Right atrium auricular region (tissue), 2 donors: ENCODE data around the gene TSPAN3. TPM values are rescaled to one million over a fixed set of nuclear protein-coding genes. Genes with fewer than 3 reads are reported as not detected.

ENCODE experiments used
- DNase-seq: peaks from one replicate; pipeline ENCODE4 v3.0.0-alpha.2; 2019; ENCODE audit warnings: low spot score
- H3K27ac ChIP-seq, 2 donors: fragments of 200-600 bp; sonication (generic); 1 replicate in 1 of 2; 2 replicates in 1 of 2; pipeline ENCODE4 v1.5.1; 2016 to 2019
- H3K27me3 ChIP-seq, 2 donors: fragments of 200-600 bp; sonication (generic); one replicate each; pipeline versions ENCODE4 v1.5.1 to v1.6.0; 2017 to 2019
- H3K36me3 ChIP-seq: fragments of 200-600 bp; sonication (generic); one replicate; pipeline ENCODE4 v1.5.1; 2016
- H3K4me1 ChIP-seq, 2 donors: fragments of 200-600 bp; sonication (generic); one replicate each; pipeline versions ENCODE4 v1.5.1 to v1.6.0; 2017 to 2019
- H3K4me3 ChIP-seq, 2 donors: fragments of 200-600 bp; sonication (generic); 1 replicate in 1 of 2; 2 replicates in 1 of 2; pipeline ENCODE4 v1.5.1; 2017 to 2019; ENCODE audit warnings: mild to moderate bottlenecking in 1 of 2, moderate library complexity in 1 of 2
- H3K9me3 ChIP-seq, 2 donors: fragments of 200-600 bp; sonication (generic); one replicate each; pipeline ENCODE4 v1.5.1; 2019
- total RNA-seq, 2 donors: library from RNA; depleted of rRNA; stranded (reverse); fragments of >200 nt; gene quantifications; one replicate each; pipeline ENCODE4 v1.1.0, GENCODE V29; 2016
- TF ChIP-seq, protein P1 (sequence below), 2 donors: fragments of 200-600 bp; sonication (generic); IDR thresholded peaks; one replicate each; pipeline ENCODE4 v1.5.1; 2019; ENCODE audit warnings: antibody characterized with exemption in 2 of 2

Gene TSPAN3
- total RNA-seq, 2 donors from 2014 or later = 191 to 361 TPM

DNA sequence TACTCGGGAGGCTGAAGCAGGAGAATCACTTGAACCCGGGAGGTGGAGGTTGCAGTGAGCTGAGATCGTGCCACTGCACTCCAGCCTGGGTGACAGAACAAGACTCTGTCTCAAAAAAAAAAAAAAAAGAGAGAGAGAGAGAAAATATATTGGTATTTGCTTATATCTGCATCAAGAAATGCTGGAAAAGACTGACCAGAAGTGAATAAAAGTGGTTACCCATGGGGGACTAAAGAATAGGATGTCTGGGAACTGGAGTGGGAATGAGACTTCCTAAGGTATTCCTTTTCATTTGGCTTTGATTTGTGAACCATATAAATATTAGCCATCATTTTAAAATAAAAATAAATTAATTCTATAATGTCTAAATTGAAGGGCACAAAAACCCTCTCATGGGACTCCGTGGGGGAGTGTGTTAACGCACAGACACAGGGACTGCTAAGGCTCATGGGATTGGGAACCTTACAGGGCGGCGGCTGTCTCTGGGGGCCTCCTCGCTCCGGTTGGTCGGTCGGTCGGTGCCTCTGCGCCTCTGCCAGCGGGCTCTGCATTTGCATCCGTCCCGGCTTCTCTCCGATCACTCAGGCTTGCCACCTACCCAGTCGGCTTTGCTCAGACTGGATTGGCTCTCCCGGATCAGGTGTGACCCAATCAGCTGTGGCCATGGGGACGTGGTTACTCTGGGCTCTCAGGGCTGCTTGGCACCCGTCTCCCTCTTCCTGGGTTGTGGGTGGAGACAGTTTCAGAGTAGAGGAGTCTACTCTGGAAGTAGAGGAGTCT lies 12.7 kb upstream of the TSPAN3 start:
- TF ChIP-seq, protein P1, sequence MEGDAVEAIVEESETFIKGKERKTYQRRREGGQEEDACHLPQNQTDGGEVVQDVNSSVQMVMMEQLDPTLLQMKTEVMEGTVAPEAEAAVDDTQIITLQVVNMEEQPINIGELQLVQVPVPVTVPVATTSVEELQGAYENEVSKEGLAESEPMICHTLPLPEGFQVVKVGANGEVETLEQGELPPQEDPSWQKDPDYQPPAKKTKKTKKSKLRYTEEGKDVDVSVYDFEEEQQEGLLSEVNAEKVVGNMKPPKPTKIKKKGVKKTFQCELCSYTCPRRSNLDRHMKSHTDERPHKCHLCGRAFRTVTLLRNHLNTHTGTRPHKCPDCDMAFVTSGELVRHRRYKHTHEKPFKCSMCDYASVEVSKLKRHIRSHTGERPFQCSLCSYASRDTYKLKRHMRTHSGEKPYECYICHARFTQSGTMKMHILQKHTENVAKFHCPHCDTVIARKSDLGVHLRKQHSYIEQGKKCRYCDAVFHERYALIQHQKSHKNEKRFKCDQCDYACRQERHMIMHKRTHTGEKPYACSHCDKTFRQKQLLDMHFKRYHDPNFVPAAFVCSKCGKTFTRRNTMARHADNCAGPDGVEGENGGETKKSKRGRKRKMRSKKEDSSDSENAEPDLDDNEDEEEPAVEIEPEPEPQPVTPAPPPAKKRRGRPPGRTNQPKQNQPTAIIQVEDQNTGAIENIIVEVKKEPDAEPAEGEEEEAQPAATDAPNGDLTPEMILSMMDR (IDR thresholded peaks at IDR 0.05) = no peak
- H3K27ac ChIP-seq = no peak overlapping the region

DNA sequence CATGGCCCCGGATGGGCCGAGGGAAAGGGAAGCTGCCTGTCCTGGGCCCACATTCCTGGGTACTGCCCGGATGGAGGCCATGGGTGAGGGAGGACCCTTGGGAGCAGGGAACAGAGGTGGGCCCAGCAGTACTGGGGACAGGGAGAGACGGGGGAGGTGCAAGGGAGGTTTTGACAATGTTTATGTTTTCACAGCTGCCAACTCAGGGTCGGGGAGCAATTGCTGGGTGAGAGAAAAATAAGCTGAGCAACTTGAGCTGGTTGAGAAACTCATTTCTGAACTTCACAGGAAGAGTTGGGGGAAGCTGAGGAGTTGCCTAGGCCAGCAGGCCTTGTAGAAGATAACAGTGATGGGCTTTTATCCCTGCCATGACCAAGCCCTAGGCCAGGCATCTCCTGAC lies 11.1 kb upstream of the TSPAN3 start:
- DNase-seq = no peak
- Histone ChIP-seq H3K4me1 (peaks cover 0 to 6% of the 10 kb centered on the region in 2 donors), H3K36me3 (no peaks in the 10 kb centered on the region), H3K27me3 (no peaks in the 10 kb centered on the region), H3K9me3 (no peaks in the 10 kb centered on the region), H3K27ac (no peak overlapping the region), H3K4me3 (no peak overlapping the region)
- TF ChIP-seq, protein P1 (IDR thresholded peaks at IDR 0.05) = no peak

More for the DNA sequence above, 12.7 kb upstream of the TSPAN3 start:
- Histone ChIP-seq H3K36me3 (no peaks in the 10 kb centered on the region), H3K9me3 (no peaks in the 10 kb centered on the region), H3K4me1 (peaks cover 0 to 6% of the 10 kb centered on the region in 2 donors), H3K4me3 (peak overlapping the region; percentile 4 to 33), H3K27me3 (no peaks in the 10 kb centered on the region)
- DNase-seq = peak; percentile 81

DNA sequence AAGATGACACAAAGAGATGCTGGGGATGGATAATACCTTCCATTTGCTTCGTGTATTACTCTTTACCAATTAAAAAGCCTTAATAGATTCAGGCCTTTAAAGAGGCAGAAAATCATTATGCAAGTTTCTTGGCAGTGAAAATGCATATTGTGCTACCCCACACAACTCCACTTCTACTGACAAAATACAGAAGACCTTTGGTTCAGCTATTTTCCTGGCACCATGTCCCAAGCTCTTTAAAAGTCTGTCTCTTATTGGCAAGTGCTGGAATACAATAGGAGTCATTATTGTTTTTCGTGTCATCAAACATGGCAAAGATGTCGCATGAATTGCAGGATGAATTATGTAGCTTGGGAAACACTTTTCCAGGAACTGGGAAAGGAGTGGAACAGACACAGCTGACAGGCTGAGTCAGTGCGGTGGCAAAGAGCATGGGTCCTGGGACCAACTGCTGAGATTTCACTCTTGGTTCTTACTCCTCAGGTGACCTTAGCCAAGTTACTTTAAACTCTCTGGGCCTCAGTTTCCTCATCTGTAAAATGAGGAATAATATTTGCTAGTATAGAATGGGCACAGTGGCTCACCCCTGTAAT lies 5.5 kb upstream of the TSPAN3 start:
- no peaks in the 10 kb centered on the region for H3K27me3 ChIP-seq
- H3K9me3 ChIP-seq = no peaks in the 10 kb centered on the region
- no peak for DNase-seq
- no peaks in the 10 kb centered on the region for H3K36me3 ChIP-seq
- no peak overlapping the region for H3K27ac ChIP-seq
- TF ChIP-seq, protein P1 (IDR thresholded peaks at IDR 0.05) = no peak
- no peak overlapping the region for H3K4me3 ChIP-seq
- peaks cover 0 to 2% of the 10 kb centered on the region in 2 donors for H3K4me1 ChIP-seq

DNA sequence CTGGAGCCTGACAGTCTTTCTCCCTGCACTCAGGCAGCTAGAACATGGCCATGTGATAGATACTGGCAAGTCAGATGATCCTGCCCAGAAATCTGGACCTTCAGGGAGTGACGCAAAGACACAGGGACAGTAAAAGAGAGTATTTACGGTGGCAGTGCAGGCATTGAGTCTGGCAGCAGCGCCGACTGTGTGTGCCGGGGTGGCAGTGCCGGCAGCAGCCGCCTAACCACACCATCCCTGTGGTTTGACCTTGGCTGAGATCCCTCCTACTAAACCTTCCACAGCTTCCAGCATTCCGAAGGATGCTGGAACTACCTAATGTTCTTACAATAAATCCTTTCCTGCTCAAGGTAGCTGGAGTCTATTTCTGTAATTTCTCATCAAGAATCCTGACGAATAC lies 4.6 kb upstream of the TSPAN3 start:
- no peak for DNase-seq

DNA sequence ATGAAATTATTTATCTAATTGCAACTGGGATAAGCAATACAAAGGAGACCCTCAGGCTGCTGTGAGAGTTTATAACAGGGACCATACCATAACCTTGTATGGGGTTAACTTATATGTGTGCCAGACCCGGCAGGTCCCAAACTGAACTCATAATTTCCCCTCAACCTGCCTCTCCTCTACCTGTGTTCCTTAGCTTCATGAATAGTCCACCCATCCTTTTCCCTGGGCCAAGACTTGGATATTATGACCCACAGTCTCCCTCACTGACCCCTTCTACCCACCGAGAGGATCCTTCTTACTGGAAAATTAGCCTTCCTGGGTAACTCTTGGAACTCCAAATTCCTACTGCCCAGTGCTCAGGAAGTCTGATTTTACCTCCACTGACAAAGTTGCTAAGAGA lies 3.4 kb upstream of the TSPAN3 start:
- no peaks in the 10 kb centered on the region for H3K36me3 ChIP-seq
- DNase-seq = no peak
- peaks cover 0 to 15% of the 10 kb centered on the region in 2 donors for H3K4me1 ChIP-seq
- no peaks in the 10 kb centered on the region for H3K27me3 ChIP-seq
- H3K4me3 ChIP-seq = no peak overlapping the region
- TF ChIP-seq, protein P1 (IDR thresholded peaks at IDR 0.05) = no peak
- H3K27ac ChIP-seq = no peak overlapping the region
- no peaks in the 10 kb centered on the region for H3K9me3 ChIP-seq

More for the DNA sequence above, 4.6 kb upstream of the TSPAN3 start:
- H3K36me3 ChIP-seq = no peaks in the 10 kb centered on the region
- TF ChIP-seq, protein P1 (IDR thresholded peaks at IDR 0.05) = no peak
- no peaks in the 10 kb centered on the region for H3K9me3 ChIP-seq
- no peak overlapping the region for H3K4me3 ChIP-seq
- H3K4me1 ChIP-seq = peaks cover 0 to 5% of the 10 kb centered on the region in 2 donors
- no peaks in the 10 kb centered on the region for H3K27me3 ChIP-seq
- H3K27ac ChIP-seq = no peak overlapping the region
